H9 (cell line): ENCODE data around the gene FN1. TPM values are rescaled to one million over a fixed set of nuclear protein-coding genes. Genes with fewer than 3 reads are reported as not detected.

Experiments used
- DNase-seq: peaks from one replicate; pipeline ENCODE4 v3.0.0-alpha.2; 2017
- H2AFZ ChIP-seq: one replicate; pipeline ENCODE4 v1.6.1; 2013; ENCODE audit warnings: mild to moderate bottlenecking, low read length, control low read depth, moderate library complexity
- H2AK5ac ChIP-seq: 2 replicates; pipeline ENCODE4 v1.6.1; 2013; ENCODE audit warnings: low read length, control low read depth, mixed read lengths; ENCODE audit not compliant: insufficient read length
- H2BK120ac ChIP-seq: one replicate; pipeline ENCODE4 v1.6.1; 2013; ENCODE audit warnings: low read depth, mild to moderate bottlenecking, low read length, control low read depth, inconsistent platforms; ENCODE audit not compliant: poor library complexity, severe bottlenecking
- H2BK12ac ChIP-seq: 2 replicates; pipeline ENCODE4 v1.6.1; 2013; ENCODE audit warnings: low read length, control low read depth, mixed read lengths, low read depth; ENCODE audit not compliant: insufficient read length
- H2BK15ac ChIP-seq: 2 replicates; pipeline ENCODE4 v1.6.1; 2013; ENCODE audit warnings: low read depth, low read length, control low read depth
- H2BK20ac ChIP-seq: one replicate; pipeline ENCODE4 v1.6.1; 2013; ENCODE audit warnings: low read depth, mild to moderate bottlenecking, low read length, control low read depth, inconsistent platforms; ENCODE audit not compliant: poor library complexity, severe bottlenecking
- H2BK5ac ChIP-seq: 2 replicates; pipeline ENCODE4 v1.6.1; 2013; ENCODE audit warnings: low read length, control low read depth, mixed read lengths; ENCODE audit not compliant: insufficient read length
- H3K14ac ChIP-seq: 2 replicates; pipeline ENCODE4 v1.6.1; 2013; ENCODE audit warnings: low read length, control low read depth; ENCODE audit not compliant: insufficient read depth
- H3K18ac ChIP-seq: 2 replicates; pipeline ENCODE4 v1.6.1; 2013; ENCODE audit warnings: low read depth, mild to moderate bottlenecking, mixed read lengths, low read length, control low read depth; ENCODE audit not compliant: insufficient read length
- H3K23ac ChIP-seq: 2 replicates; pipeline ENCODE4 v1.6.1; 2013; ENCODE audit warnings: low read length, control low read depth, mixed read lengths, low read depth; ENCODE audit not compliant: insufficient read length
- H3K23me2 ChIP-seq: 2 replicates; pipeline ENCODE4 v1.6.1; 2013; ENCODE audit warnings: low read depth, mild to moderate bottlenecking, mixed read lengths, low read length, control low read depth; ENCODE audit not compliant: insufficient read length, poor library complexity, severe bottlenecking
- H3K27ac ChIP-seq: 2 replicates; pipeline ENCODE4 v1.5.1; 2013; ENCODE audit warnings: low read length, control low read depth, mixed read lengths, low read depth; ENCODE audit not compliant: insufficient read length
- H3K27me3 ChIP-seq: 2 replicates; pipeline ENCODE4 v1.6.1; 2013; ENCODE audit warnings: low read length, control low read depth, inconsistent platforms; ENCODE audit not compliant: insufficient read depth
- H3K4ac ChIP-seq: 2 replicates; pipeline ENCODE4 v1.6.1; 2013; ENCODE audit warnings: low read depth, mild to moderate bottlenecking, control low read depth, inconsistent platforms, low read length, moderate library complexity
- H3K4me1 ChIP-seq: 2 replicates; pipeline ENCODE4 v1.6.1; 2013; ENCODE audit warnings: low read length, control low read depth, inconsistent platforms; ENCODE audit not compliant: insufficient read depth
- H3K4me2 ChIP-seq: 2 replicates; pipeline ENCODE4 v1.6.1; 2013; ENCODE audit warnings: low read length, control low read depth, mixed read lengths; ENCODE audit not compliant: insufficient read length, insufficient read depth
- H3K56ac ChIP-seq: 2 replicates; pipeline ENCODE4 v1.6.1; 2013; ENCODE audit warnings: low read depth, mild to moderate bottlenecking, mixed read lengths, low read length, control low read depth; ENCODE audit not compliant: insufficient read length
- H3K79me1 ChIP-seq: 2 replicates; pipeline ENCODE4 v1.6.1; 2013; ENCODE audit warnings: low read depth, mild to moderate bottlenecking, moderate library complexity, low read length, control low read depth, inconsistent platforms; ENCODE audit not compliant: insufficient read depth, poor library complexity, severe bottlenecking
- H3K79me2 ChIP-seq: 2 replicates; pipeline ENCODE4 v1.6.1; 2013; ENCODE audit warnings: low read length, control low read depth, inconsistent platforms; ENCODE audit not compliant: insufficient read depth
- H3K9ac ChIP-seq: 2 replicates; pipeline ENCODE4 v1.6.1; 2013; ENCODE audit warnings: low read length, control low read depth, mixed read lengths; ENCODE audit not compliant: insufficient read length; ENCODE audit errors: extremely low read depth
- H3K9me3 ChIP-seq: one replicate; pipeline ENCODE4 v1.6.1; 2013; ENCODE audit warnings: low read depth, low read length, inconsistent platforms; ENCODE audit not compliant: control insufficient read depth
- H3T11ph ChIP-seq: one replicate; pipeline ENCODE4 v1.6.1; 2013; ENCODE audit warnings: mild to moderate bottlenecking, low read length, control low read depth, inconsistent platforms
- H4K20me1 ChIP-seq: one replicate; pipeline ENCODE4 v1.6.1; 2013; ENCODE audit not compliant: control insufficient read depth, insufficient read length, insufficient read depth
- H4K5ac ChIP-seq: 2 replicates; pipeline ENCODE4 v1.6.1; 2013; ENCODE audit warnings: low read depth, mild to moderate bottlenecking, mixed read lengths, low read length, control low read depth; ENCODE audit not compliant: insufficient read length
- H4K8ac ChIP-seq: replicated peaks from 2 replicates; pipeline ENCODE4 v1.6.1; 2013; ENCODE audit warnings: low read length, control low read depth, mixed read lengths, low read depth; ENCODE audit not compliant: insufficient read length
- H4K91ac ChIP-seq: 2 replicates; pipeline ENCODE4 v1.6.1; 2013; ENCODE audit warnings: low read depth, mild to moderate bottlenecking, moderate library complexity, mixed read lengths, low read length, control low read depth; ENCODE audit not compliant: insufficient read length
- H3K27ac Mint-ChIP-seq, 3 experiments: 2 replicates in 2 of 3; 3 replicates in 1 of 3; pipeline ENCODE4 v1.8.0; 2020 to 2021; ENCODE audit warnings: mixed read lengths in 3 of 3, mild to moderate bottlenecking in 1 of 3, moderate library complexity in 1 of 3
- H3K27me3 Mint-ChIP-seq: 2 replicates; pipeline ENCODE4 v1.8.0; 2021; ENCODE audit warnings: low read depth, mild to moderate bottlenecking, moderate library complexity, mixed read lengths
- H3K36me3 Mint-ChIP-seq, 3 experiments: 2 replicates in 2 of 3; 3 replicates in 1 of 3; pipeline ENCODE4 v1.8.0; 2020 to 2021; ENCODE audit warnings: low read depth in 3 of 3, mixed read lengths in 3 of 3; ENCODE audit not compliant: insufficient read depth in 1 of 3
- H3K4me1 Mint-ChIP-seq, 2 experiments: 2 replicates each; pipeline ENCODE4 v1.8.0; 2020; ENCODE audit warnings: mixed read lengths in 2 of 2
- H3K4me3 Mint-ChIP-seq, 2 experiments: 2 replicates in 1 of 2; 3 replicates in 1 of 2; pipeline ENCODE4 v1.8.0; 2020 to 2021; ENCODE audit warnings: mild to moderate bottlenecking in 2 of 2, mixed read lengths in 2 of 2, moderate library complexity in 1 of 2
- H3K9me3 Mint-ChIP-seq, 2 experiments: 2 replicates in 1 of 2; 3 replicates in 1 of 2; pipeline ENCODE4 v1.8.0; 2020; ENCODE audit warnings: mild to moderate bottlenecking in 2 of 2, mixed read lengths in 2 of 2, moderate library complexity in 1 of 2
- CTCF ChIP-seq: fragments of 200-600 bp; sonication (generic); conservative IDR thresholded peaks from 3 replicates; pipeline ENCODE4 v1.8.0; 2021; ENCODE audit warnings: antibody characterized with exemption, mild to moderate bottlenecking
- WGBS: extraction: QIAGEN DNeasy Blood & Tissue Kit; methylation state at CpG from one replicate; pipeline ENCODE4 v1.1.7; 2013; ENCODE audit warnings: missing lambda C conversion rate, low lambda C conversion rate, mixed read lengths; ENCODE audit not compliant: insufficient read length; ENCODE audit errors: extremely low coverage; 5-methylcytosine and 5-hydroxymethylcytosine counted together
- total RNA-seq: library from RNA; stranded (reverse); gene quantifications from 2 replicates; pipeline ENCODE4 v1.2.1, GENCODE V29; 2021

FN1 gene
- total RNA-seq, 1 experiment from 2014 or later: 56.0 TPM

GRCh38 chr2:215383652-215384279 is 52.1 kb downstream of the FN1 start:
- no peaks in the 10 kb centered on the region for H3K79me1 ChIP-seq
- H2BK20ac ChIP-seq: no peak overlapping the region
- no peak overlapping the region for H3K56ac ChIP-seq
- no peak overlapping the region for H4K8ac ChIP-seq
- H2BK120ac ChIP-seq: no peak overlapping the region
- H2BK5ac ChIP-seq: no peak overlapping the region
- no peak overlapping the region for H3K23ac ChIP-seq
- no peak for TF ChIP-seq CTCF
- no peaks in the 10 kb centered on the region for H3K27me3 ChIP-seq
- H3K18ac ChIP-seq: no peak overlapping the region
- Mint-ChIP-seq H3K36me3 (peaks cover 9 to 34% (median 16%) of the 10 kb centered on the region in 3 experiments; a peak in 6 of 7 replicates), H3K9me3 (no peaks in the 10 kb centered on the region), H3K27me3 (no peaks in the 10 kb centered on the region), H3K27ac (no peak overlapping the region; a peak in 2 of 7 replicates), H3K4me3 (no peak overlapping the region), H3K4me1 (peaks cover 8 to 9% of the 10 kb centered on the region in 2 experiments)
- H2AFZ ChIP-seq: no peak overlapping the region
- no peak overlapping the region for H3T11ph ChIP-seq
- no peak overlapping the region for H2BK15ac ChIP-seq
- H2BK12ac ChIP-seq: no peak overlapping the region
- no peak overlapping the region for H4K5ac ChIP-seq
- no peak overlapping the region for H4K91ac ChIP-seq
- H3K14ac ChIP-seq: no peak overlapping the region
- H3K9ac ChIP-seq: no peak overlapping the region
- H3K9me3 ChIP-seq: no peaks in the 10 kb centered on the region
- no peaks in the 10 kb centered on the region for H4K20me1 ChIP-seq
- no peak overlapping the region for H3K4ac ChIP-seq
- H3K79me2 ChIP-seq: no peaks in the 10 kb centered on the region
- H3K4me2 ChIP-seq: no peak overlapping the region
- no peak for DNase-seq
- no peaks in the 10 kb centered on the region for H3K23me2 ChIP-seq
- WGBS: no CpG with 5 or more reads among the region's 8 CpGs
- H3K4me1 ChIP-seq: peaks cover 5% of the 10 kb centered on the region; the same call in 1 of the 2 replicates
- no peak overlapping the region for H3K27ac ChIP-seq
- no peak overlapping the region for H2AK5ac ChIP-seq
